ENCODE results near the gene MUC4.

The MUC4 gene

DNA sequence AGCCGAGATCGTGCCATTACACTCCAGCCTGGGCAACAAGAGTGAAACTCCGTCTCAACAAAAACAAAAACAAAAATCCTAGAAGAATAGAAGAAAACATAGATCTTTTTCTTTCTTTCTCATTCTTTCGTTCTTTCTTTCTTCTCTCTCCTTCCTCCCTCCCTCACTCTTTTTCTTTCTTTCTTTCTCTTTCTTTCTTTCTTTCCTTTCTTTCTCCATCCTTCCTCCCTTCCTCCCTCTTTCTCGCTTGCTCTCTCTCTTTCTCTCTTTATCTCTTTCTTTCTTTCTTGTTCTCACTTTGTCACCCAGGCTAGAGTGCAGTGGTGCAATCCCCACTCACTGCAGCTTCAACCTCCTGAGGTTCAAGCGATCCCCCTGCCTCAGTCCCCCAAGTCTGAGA is 33.8 kb upstream of the MUC4 start:
- TF ChIP-seq, protein P1, sequence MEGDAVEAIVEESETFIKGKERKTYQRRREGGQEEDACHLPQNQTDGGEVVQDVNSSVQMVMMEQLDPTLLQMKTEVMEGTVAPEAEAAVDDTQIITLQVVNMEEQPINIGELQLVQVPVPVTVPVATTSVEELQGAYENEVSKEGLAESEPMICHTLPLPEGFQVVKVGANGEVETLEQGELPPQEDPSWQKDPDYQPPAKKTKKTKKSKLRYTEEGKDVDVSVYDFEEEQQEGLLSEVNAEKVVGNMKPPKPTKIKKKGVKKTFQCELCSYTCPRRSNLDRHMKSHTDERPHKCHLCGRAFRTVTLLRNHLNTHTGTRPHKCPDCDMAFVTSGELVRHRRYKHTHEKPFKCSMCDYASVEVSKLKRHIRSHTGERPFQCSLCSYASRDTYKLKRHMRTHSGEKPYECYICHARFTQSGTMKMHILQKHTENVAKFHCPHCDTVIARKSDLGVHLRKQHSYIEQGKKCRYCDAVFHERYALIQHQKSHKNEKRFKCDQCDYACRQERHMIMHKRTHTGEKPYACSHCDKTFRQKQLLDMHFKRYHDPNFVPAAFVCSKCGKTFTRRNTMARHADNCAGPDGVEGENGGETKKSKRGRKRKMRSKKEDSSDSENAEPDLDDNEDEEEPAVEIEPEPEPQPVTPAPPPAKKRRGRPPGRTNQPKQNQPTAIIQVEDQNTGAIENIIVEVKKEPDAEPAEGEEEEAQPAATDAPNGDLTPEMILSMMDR (conservative IDR thresholded peaks at IDR 0.05; ENCODE audit: low read length): no peak
- no peak overlapping the region for H3K4me3 ChIP-seq (ENCODE audit: low read length)
- no peak for DNase-seq (ENCODE audit: low read depth)

DNA sequence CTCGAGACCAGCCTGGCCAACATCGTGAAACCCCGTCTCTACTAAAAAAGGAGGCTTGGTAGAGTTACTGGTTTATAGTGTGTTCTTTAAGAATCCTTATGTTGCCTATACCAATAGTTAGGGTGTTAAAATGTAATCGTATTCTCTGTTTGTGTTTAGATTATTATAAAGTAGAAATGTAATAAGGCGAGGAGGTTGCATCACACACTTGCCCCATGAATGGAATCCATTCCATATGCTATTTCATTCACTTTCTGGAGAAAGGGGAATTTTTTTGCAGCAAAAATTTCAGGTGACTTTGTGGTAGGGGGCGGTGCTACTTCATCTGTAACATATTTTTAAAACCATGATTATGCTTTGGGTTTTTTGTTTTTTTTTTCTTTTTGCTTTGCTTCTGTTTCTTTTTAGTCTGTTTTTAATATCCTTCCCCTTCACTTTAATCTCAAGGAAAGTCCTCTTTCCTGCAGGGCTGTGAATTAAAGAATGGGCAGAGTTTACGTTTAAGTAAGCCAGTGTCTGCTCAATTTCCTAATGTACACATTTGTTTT is 33.0 kb upstream of the MUC4 start:
- no peak for DNase-seq (ENCODE audit: low read depth)
- TF ChIP-seq, protein P1 (conservative IDR thresholded peaks at IDR 0.05; ENCODE audit: low read length): no peak
- no peak overlapping the region for H3K4me3 ChIP-seq (ENCODE audit: low read length)

- TF ChIP-seq, protein P1 (conservative IDR thresholded peaks at IDR 0.05; ENCODE audit: low read length): no peak
- no peak overlapping the region for H3K4me3 ChIP-seq (ENCODE audit: low read length)
- DNase-seq (ENCODE audit: low read depth): no peak
Measured at GRCh38 chr3:195839260-195840010, 27.7 kb upstream of the MUC4 start.

GRCh38 chr3:195838714-195839113 is 27.0 kb upstream of the MUC4 start:
- TF ChIP-seq, protein P1 (conservative IDR thresholded peaks at IDR 0.05; ENCODE audit: low read length): no peak
- H3K4me3 ChIP-seq (ENCODE audit: low read length): no peak overlapping the region
- no peak for DNase-seq (ENCODE audit: low read depth)

DNA sequence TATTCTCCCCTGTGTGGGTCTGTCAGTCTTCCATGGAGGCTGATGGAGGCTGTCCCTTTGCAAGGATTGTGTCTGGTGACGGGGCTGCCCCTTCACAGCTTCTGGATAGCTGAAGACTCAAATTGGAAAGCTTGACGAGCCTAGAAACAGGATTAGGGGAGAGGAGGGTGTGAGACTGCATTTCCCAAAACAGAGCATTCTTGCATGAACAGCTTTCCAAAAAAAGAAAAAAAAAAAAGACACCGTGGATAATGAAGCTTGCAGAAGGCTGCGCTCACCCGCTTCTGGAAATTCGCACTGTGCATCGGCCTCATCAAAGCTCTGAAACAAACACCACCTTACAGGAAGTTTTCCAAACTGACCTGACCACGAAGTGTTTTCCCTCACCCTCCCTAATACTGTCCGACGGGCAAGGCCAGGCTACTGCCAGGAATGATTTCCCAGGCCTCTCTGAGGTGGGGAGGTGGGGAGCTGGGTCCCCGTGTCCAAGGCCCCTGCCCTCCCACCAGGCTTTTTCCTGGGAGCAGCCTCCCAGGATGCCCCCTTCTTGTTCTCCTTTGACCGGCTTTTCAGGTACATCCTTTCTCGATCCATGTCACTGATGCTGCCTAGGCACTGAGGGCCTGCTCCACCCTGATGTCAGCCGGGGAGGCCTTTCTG is 24.9 kb upstream of the MUC4 start:
- no peak for DNase-seq (ENCODE audit: low read depth)
- TF ChIP-seq, protein P1 (conservative IDR thresholded peaks at IDR 0.05; ENCODE audit: low read length): no peak
- H3K4me3 ChIP-seq (ENCODE audit: low read length): no peak overlapping the region

DNA sequence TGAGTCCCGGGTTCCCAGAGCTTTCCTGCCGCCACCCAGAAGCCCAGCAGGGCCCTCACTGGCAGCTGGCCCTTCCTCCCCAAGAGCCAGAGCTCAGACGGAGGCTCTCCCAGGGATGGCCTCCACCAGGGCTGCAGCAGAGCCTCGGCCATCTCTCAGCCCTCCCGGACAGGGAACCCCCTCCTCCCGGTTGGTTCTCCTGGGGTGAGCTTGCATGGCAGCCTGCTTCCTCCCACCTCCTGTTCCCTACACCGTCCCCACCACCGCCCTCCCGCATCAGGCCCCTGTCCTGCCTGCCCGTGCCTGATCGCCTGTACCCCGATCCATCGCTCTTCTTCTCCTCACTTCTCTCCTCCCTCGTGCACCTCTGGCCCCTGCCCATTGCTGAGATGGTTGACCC is 24.1 kb upstream of the MUC4 start:
- TF ChIP-seq, protein P1 (conservative IDR thresholded peaks at IDR 0.05; ENCODE audit: low read length): no peak
- H3K4me3 ChIP-seq (ENCODE audit: low read length): no peak overlapping the region
- DNase-seq (ENCODE audit: low read depth): no peak

Data from AG10803 (cell line).